NK-92 (cell line): ENCODE data around the gene GNB3.
"Not testable (repeated sequence)": the region's sequence is repeated elsewhere in the genome, so short reads cannot be mapped to it uniquely, and the experiment has no call there.

Experiments used
- DNase-seq: peaks from one replicate; lab custom pipeline; 2025; ENCODE audit not compliant: unreplicated experiment; lab: John Stamatoyannopoulos, UW

Gene GNB3

DNA sequence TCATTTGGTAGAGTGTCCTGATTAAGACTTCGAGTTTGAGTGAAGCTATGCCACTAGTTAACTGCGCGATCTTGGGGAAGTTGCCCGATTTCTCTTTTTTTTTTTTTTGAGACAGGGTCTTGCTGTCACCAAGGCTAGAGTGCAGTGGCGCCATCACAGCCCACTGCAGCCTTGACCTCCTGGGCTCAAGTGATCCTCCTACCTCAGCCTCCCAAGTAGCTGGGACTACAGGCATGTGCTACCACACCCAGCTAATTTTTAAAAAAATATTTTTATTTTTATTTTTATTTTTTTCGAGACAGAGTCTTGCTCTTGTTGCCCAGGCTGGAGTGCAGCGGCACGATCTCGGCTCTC, 33.3 kb downstream of the GNB3 start:
- DNase-seq, result not testable (repeated sequence)

DNA sequence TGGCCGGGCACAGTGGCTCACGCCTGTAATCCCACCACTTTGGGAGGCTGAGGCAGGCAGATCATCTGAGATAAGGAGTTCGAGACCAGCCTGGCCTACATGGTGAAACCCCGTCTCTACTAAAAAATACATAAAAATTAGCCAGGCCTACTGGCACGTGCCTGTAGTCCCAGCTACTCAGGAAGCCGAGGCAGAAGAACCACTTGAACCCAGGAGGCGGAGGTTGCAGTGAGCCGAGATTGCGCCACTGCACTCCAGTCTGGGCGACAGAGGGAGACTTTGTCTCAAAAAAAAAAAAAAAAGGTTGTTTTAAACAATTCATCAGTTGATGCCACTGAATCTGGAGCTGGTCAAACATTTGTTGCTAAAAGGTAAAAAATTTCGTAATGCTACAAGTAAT, 39.1 kb downstream of the GNB3 start:
- not testable (repeated sequence) for DNase-seq

DNA sequence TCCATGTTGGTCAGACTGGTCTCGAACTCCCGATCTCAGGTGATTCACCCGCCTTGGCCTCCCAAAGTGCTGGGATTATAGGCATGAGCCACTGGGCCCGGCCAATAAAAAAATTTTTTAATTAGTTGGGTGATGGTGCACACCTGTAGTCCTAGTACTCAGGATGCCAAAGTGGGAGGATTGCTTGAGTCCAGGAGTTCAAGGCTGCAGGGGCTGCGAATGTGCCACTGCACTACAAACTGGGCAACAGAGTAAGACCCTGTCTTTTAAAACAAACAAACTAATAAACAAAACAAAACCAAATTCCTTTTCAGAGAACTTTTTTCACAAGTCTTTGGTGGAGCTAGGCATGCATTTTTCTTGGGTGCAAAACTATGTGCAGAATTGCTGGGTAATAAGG, 42.5 kb downstream of the GNB3 start:
- no peak for DNase-seq

DNA sequence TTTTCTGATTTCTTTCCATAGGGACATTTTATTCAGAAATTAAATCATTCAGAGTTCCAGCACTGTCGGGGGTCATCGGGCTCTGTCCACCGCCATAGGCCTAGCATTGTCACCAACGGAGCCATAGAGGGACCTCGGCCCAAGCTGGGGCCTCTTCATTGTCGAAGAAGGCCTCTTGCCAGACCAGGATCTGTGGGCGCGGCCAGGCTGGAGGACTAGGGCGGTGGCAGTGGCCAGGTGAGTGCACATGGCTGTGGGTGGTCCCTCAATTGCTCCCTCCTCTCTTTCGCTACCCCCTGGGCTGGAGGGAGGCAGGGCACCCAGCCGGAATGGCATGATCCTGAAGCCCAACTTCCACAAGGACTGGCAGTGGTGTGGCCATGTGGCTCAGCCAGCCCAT, 43.0 kb downstream of the GNB3 start:
- DNase-seq, result no peak

DNA sequence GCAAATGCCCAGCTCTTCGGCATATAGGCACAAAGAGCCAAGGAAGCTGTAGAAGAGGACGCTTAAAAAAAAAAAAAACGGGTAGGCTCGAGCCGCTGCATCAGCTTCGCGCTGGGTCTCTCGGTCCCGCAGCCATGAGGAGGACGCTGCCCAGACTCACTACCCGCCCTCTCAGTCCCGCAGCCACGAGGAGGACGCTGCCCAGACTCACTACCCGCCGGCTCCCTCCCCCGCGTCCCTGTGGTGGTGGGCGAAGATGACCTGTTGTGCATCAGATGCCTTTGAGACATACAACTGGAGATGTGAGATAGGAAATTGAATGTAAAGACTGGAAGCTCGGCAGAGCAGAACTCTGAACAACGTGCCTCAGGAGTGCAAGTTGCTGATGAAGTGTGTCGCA, 43.8 kb downstream of the GNB3 start:
- DNase-seq, result no peak

DNA sequence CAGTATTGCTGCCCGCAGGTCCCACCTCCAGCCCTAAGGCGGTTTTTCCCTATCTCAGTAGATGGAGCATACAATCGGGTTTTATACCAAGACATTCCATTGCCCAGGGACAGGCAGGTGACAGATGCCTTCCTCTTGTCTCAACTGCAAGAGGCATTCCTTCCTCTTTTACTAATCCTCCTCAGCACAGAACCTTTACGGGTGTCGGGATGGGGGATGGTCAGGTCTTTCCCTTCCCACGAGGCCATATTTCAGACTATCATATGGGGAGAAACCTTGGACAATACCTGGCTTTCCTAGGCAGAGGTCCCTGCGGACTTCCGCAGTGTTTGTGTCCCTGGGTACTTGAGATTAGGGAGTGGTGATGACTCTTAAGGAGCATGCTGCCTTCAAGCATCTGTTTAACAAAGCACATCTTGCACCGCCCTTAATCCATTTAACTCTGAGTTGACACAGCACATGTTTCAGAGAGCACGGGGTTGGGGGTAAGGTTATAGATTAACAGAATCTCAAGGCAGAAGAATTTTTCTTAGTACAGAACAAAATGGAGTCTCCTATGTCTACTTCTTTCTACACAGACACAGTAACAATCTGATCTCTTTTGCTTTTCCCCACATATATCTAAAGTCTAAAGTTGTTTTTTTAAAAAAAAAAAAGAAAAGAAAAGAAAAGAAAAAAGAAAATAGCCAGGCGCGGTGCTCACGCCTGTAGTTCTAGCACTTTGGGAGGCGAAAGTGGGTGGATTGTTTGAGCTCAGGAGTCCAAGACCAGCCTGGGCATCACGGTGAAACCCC, 45.7 kb downstream of the GNB3 start:
- DNase-seq, result not testable (repeated sequence)

DNA sequence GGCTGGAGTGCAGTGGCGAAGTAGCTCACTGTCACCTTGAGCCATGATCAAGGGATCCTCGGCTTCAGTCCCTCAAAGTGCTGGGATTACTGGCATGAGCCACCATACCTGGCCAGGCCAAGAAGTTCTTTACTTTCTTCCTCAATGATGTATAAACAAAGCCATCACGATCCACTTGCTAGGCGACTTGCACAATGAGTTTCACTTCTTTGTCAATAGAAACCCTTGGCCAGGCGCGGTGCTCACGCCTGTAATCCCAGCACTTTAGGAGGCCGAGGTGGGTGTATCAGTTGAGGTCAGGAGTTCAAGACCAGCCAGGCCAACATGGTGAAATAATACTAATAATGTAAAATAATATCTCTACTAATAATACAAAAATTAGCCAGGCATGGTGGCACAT, 46.7 kb downstream of the GNB3 start:
- DNase-seq, result no peak

DNA sequence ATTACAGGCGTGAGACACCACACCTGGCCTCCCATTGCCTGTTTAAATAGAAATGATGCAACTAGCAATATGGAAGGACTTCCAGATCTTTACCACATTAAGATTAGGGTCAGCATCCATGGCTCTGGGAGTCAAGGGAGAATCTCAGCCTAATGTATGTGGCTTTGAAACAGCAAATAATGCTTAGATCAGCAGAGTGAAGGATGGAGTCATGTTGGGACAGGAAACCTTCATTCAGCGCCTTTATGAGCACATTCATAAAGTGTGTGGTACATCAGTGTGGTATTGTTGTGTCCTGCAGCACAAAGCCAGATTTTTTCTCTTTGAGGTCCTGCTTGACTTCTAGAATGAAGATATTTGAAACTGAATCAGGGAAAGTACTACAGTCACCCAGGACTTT, 47.6 kb downstream of the GNB3 start:
- DNase-seq, result no peak

DNA sequence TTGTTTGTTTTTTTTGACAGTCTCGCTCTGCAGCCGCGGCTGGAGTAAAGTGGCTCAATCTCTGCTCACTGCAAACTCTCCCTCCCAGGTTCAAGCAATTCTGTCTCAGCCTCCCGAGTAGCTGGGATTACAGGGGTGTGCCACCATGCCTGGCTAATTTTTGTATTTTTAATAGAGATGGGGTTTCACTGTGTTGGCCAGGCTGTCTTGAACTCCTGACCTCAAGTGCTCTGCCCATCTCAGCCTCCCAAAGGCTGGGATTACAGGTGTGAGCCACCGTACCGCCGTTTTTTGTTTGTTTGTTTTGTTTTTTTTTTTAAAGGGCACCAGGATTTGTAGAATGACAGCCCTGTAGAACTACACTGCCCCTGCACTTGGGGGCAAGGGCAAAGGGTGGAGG, 48.1 kb downstream of the GNB3 start:
- not testable (repeated sequence) for DNase-seq

DNA sequence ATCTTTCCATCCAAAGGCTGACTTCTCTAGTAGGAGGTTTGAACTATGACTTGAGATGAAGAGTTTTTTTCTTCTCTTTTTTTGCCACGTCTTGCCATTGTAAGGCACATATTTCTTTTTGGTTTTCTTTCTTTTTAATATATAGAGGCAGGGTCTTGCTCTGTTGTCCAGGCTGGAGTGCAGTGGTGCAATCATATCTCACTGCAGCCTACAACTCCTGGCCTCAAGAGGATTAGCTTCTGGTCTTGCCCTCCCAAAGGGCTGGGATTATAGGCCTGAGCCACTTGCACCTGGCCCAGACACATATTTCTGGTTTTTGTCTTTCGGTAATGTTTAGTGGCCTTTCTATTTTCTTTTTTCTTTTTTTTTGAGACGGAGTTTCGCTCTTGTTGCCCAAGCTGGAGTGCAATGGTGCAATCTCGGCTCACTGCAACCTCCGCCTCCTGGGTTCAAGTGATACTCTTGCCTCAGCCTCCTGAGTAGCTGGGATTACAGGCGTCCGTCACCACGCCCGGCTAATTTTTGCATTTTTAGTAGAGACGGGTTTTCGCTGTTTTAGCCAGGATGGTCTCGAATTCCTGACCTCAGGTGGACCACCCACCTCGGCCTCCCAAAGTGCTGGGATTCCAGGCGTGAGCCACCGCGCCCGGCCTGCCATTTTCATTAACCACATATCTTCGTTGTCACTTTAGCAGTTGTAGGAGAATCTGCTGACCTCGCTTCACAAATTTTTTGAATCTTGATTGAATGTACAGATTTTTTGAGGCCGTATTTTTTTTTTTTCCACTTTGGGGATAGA, 49.2 kb downstream of the GNB3 start:
- not testable (repeated sequence) for DNase-seq

DNA sequence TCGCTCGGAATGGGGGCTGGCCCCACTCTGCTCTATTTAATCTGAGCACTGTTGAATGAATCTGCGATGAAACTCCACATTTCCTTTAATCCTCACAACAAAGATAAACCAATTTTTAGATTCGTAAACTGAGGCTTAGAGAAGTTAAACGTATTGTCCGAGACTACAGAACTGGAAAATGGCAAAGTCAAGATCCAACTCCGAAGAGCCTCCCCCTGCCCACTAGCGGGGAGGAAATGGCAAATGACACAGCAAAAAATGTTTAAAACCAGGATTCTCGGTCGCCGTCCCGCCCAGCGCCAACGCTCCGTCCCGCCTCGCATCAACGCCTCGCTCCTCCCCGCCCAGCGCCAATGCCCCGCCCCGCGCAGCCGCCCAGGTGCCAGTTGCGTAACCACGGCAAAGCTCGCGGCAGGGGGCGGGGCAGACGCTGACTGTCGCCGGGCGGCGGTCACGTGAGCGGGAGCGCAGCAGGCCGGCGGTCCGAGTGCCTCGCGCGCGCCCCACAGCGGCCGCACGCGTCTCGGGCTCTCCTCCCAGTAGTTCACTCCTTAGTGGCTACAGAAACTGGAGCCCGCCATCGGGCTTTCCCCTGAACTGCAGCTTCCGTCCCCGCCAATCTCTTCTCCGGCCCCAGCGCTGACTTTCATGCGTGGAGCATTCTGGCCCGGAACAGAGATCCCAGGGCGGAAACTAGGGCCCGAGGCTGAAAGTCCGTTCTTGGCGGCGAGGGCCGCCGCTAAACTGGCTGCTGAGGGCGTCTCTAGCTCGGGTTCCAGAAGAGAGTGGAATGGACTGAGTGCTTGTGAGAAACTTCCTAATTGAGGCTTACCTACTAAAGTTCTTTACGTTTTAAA, 50.3 kb downstream of the GNB3 start:
- DNase-seq, result peak; percentile 93

DNA sequence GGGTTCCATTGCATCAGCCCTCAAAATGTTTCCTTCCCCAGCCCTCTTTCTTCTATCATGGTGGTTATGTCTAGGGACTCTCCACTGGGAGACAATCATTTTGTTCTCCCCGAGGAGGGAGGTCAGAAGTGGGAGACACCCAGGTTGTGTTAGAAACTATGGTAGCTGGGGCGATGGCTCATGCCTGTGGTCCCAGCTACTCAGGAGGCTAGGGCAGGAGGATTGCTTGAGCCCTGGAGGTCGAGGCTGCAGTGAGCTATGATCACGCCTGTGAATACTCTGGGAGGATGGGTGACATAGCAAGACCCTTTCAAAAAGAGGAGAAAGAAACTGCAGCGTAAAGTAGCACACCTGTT, 50.9 kb downstream of the GNB3 start:
- no peak for DNase-seq

DNA sequence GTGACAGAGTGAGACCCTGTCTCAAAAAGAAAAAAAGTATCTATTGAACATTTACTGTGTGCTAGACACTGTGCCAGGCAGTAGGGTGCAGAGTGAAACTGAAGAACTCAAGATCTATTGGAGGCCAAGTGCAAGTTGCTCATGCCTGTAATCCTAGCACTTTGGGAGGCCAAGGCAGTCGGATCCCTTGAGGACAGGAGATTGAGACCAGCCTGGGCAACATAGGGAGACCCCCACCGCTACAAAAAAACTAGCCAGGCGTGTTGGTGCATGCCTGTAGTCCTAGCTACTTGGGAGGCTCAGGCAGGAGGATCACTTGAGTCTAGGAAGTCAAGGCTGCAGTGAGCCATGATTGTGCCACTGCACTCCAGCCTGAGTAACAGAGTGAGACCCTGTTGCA, 52.0 kb downstream of the GNB3 start:
- not testable (repeated sequence) for DNase-seq

DNA sequence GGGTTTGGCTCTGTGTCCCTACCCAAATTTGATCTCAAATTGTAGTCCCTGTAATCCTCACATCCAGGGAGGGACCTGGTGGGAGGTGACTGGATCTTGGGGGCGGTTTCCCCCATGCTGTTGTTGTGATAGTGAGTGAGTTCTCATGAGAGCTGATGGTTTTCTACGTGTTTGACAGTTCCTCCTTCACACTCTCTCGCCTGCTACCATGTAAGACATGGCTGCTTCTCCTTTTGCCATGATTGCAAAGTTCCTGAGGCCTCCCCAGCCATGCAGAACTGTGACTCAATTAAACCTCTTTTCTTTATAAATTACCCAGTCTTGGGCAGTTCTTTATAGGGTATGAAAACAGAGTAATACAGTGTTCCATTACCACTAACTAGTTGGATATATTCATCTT, 53.6 kb downstream of the GNB3 start:
- no peak for DNase-seq
